ENCODE measurements around the gene RPS3.
A peak's percentile ranks its signal among the peaks of the same experiment; 100 is the strongest.

RPS3 gene

GRCh38 chr11:75436806-75437205, 37.5 kb downstream of the RPS3 start:
- DNase-seq, result no peak

DNA sequence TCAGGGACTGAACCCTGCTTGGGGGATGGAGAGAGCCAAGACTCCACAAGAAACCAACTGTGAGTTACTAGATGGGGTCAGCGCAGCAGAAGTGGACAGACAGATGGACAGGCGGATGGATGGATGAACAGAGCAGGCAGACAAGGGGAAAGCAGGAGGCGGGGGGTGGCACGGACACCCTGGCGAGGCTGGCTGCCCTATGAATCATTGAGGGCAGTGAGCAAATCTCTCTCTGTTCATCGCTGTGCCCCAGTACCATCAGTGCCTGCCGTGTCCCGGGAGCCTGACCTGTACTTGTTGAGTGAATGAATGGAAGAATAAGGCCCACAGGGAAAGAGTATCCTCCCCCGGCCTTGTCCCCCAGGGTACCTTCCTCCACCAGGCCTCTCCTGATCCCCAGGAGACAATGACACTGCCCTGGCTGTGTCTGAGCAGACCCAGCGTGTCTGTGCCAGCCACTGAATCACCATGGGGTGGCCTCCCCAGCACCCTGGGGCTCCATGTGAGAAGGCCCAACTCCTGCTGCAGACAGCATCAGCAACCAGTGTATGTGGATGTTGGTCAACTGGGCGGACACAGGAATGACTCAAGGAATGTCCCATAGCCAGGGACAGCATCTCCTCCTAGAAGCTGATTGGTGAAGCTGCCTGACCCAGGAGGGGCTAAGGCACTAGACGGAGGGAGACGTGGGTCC, 38.8 kb downstream of the RPS3 start:
- DNase-seq, result no peak

- DNase-seq, result no peak
Measured at GRCh38 chr11:75439026-75439425, 39.7 kb downstream of the RPS3 start.

GRCh38 chr11:75439495-75440120, 40.3 kb downstream of the RPS3 start:
- no peak for DNase-seq

DNA sequence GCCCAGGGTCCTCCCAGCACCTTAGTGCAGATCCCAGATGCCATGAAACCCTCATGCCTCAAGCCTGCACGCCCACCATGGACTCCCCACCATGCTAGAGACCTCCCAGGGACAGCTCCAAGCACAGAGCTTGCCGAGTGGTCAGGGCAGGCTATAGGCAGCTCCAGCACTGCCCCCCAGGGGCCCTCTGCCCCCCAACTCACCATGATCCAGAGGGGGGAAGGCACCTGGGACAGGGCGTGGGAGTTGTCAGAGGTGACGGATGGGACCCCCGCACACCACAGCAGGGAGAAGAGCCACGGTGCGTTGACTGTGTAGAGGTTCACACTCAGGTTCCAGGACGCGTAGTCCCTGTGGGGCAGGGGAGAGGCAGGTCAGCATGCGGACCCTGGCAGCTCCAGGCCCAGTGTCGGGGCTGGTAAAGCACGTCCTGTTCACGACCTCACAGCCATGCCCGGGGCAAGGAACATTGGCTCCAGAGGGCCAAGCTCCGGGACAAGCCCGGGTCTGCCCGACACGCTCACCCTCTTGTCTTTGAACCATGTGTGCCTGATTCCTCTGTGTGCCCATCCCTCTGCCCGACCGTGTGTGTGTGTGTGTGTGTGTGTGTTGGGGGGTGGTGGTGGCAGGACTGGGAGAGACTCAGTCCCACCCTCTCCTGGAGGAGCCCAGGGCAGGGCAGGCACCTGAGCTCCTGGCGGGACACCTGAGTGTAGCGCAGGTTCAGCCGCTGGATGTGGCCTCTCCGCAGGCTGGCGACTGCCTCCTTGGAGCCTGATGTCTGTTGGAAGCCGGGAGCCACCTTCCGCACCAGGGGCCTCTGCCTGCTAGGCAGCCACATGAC, 41.9 kb downstream of the RPS3 start:
- no peak for DNase-seq

GRCh38 chr11:75441804-75442132, 42.5 kb downstream of the RPS3 start:
- DNase-seq, result no peak

DNA sequence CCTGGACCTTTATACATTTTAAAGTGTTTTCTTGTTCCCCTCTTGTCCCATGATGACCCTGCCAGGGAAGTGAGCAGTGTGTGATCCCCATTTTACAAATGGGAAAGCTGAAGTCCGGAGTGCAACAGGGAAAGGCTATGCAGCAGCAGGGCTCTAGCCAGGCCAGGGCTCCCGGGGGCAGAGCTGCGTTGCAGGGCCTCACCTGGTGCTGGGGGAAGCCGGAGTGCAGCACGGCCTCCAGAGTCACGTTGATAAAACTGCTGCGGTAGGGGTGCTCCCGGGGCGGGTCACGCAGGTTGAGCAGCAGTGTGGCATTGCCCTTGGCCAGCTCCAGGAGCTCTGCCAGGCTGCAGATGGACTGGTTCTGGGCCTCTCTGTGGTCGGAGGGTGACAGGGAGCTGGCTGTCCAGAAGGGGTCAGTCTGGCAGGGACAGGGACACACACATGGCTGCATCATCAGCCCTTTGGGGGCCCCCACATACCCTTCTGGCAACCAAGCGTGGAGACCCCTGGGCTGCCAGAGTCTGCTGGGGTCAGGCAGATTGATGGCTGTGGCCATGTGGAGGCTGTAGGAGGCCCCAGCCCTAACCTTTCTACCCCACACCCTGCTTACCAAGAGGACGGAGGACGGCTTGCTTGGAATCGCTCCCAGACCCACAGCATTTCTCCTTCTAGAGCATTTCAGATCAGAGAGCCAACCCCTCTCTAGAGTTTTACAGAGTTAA, 43.0 kb downstream of the RPS3 start:
- no peak for DNase-seq

- no peak for DNase-seq
Measured at GRCh38 chr11:75443043-75443442, 43.7 kb downstream of the RPS3 start.

DNA sequence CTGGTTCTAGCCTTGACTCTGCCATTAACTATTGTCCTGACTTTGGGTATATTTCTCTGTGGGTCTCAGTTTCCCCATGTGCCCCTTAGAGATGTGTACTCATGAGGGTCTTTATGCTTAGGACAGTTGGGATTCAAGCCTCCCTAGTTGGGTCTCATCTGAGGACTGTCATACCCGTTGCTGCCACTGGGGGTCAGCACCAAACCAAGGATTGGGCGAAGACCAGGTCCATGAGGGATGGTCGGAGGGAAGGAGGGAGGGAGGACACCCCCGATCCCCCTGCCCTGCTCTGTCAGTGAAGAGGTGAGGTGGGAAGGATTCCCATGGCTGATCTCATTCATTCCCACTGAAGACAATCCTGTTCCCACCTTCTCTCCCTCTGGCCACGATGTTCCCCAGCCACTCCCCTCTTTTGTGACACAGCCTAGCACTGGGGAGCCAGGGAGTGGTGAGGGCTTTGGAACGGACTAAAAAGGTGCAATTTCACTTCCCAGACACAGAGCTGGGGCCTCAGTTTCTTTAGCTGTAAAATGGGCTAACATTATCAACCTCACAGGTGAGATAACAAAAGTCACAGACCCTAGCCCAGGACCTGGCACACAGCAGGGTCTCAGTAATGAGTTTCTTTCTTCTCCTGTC, 46.1 kb downstream of the RPS3 start:
- peak; percentile 24 to 65 (median 54) for DNase-seq

GRCh38 chr11:75447415-75447814, 48.1 kb downstream of the RPS3 start:
- no peak for DNase-seq

GRCh38 chr11:75449271-75449670, 50.0 kb downstream of the RPS3 start:
- DNase-seq, result no peak

DNA sequence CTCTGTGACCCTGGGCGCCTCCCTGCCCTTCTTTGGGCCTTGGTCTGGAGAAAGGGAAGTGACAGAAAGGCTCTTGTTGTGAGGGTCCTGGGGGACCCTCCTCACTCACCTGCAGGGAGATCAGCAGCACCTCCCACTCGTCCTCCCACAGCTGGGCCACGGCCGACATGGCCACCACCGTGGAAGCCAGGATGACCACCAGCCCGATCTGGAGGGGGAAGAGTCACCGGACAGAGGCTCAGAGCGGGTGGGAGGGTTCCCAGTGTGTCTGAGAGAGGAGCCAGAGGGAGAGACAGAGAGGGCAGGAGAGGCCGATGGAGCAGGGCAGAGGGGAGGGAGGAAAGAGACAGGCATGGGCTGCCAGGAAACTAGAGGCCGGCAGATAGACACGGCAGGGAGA, 50.5 kb downstream of the RPS3 start:
- no peak for DNase-seq

- DNase-seq, result no peak
Measured at GRCh38 chr11:75450236-75450635, 50.9 kb downstream of the RPS3 start.

- peak in 1 of 5 donors; percentile 20 for DNase-seq
Measured at GRCh38 chr11:75450826-75451821, 51.8 kb downstream of the RPS3 start.

DNA sequence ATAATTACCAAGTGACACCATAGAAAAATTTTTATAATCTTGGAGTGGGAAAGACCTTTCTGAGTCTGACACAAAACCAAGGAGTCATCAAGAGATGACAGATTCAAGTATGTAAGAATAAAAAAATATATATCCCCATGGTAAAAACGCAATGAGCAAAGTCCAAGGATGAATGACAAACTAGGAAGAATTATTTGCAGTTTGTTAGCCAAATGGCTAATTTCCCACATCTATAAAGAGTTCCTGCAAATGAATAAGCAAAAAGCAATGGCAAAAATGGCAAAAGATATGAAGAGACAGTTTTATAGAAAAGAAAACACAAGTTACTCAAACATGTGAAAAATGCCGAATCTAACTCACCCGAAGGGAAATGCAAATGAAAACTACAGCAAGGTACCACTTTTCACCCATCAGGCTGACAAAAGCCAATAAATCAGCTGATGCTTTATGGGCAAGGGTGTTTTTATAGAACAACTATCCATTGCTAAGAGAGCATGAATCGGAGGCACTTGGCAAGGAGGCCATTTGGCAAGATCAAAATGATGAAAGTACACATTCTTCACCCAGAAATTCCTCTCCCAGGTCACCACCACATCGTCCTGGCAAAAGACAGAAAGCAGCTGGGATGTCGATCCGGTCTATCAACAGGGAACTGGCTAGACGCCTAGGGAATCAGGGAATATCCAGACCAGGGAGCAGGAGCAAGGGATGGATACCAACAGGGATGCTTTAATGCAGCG, 54.8 kb downstream of the RPS3 start:
- DNase-seq, result no peak

GRCh38 chr11:75454987-75455386, 55.7 kb downstream of the RPS3 start:
- no peak for DNase-seq
